Panc1 (cell line): ENCODE measurements around the gene NSRP1.

Experiments
- POLR2AphosphoS5 ChIP-seq: IDR thresholded peaks from 2 replicates; pipeline ENCODE4 v1.6.1; 2012; ENCODE audit warnings: mild to moderate bottlenecking, low read depth, low read length, moderate library complexity
- TF ChIP-seq, protein P1 (sequence below): fragments of 450-650 bp; IDR thresholded peaks from 2 replicates; pipeline ENCODE4 v1.5.1; 2017; ENCODE audit warnings: mild to moderate bottlenecking

DNA sequence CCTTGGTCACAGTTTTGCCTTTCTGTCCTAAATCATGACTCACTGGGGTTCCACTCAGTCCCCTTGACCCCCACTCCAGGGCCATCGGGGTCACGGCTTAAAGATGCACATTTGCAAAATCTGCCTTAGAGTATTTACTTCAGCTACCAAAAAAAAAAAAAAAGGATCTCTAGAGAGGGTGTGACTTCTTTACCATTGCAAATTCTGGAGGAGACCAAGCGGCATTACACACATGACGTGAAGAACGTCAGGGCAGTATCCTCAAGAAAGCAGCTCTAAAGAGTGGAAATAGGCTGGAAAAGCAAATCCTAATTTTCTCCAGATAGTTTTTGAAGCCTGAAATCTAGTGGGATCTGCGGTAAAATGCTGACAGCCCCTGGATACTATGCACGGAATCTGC is 93.3 kb downstream of the NSRP1 start:
- TF ChIP-seq, protein P1, sequence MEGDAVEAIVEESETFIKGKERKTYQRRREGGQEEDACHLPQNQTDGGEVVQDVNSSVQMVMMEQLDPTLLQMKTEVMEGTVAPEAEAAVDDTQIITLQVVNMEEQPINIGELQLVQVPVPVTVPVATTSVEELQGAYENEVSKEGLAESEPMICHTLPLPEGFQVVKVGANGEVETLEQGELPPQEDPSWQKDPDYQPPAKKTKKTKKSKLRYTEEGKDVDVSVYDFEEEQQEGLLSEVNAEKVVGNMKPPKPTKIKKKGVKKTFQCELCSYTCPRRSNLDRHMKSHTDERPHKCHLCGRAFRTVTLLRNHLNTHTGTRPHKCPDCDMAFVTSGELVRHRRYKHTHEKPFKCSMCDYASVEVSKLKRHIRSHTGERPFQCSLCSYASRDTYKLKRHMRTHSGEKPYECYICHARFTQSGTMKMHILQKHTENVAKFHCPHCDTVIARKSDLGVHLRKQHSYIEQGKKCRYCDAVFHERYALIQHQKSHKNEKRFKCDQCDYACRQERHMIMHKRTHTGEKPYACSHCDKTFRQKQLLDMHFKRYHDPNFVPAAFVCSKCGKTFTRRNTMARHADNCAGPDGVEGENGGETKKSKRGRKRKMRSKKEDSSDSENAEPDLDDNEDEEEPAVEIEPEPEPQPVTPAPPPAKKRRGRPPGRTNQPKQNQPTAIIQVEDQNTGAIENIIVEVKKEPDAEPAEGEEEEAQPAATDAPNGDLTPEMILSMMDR = no peak
- no peak for TF ChIP-seq POLR2AphosphoS5
